Kasumi-1 (cell line): ENCODE results near the gene SSC5D.
A peak's percentile ranks its signal among the peaks of the same experiment; 100 is the strongest.
"Not testable (repeated sequence)": the region's sequence is repeated elsewhere in the genome, so short reads cannot be mapped to it uniquely, and the experiment has no call there.

Source experiments
- DNase-seq, 2 experiments: peaks; one replicate each; lab custom pipeline; 2025; lab: John Stamatoyannopoulos, UW

The SSC5D gene

GRCh38 chr19:55503502-55504251 is 15.4 kb downstream of the SSC5D start:
- peak; percentile 81 for DNase-seq

GRCh38 chr19:55504252-55504603 is 16.0 kb downstream of the SSC5D start:
- no peak for DNase-seq

- DNase-seq: no peak
These were observed 16.7 kb downstream of the SSC5D start for GRCh38 chr19:55504981-55505380.

- DNase-seq: no peak
These were observed 19.9 kb downstream of the SSC5D start for GRCh38 chr19:55508120-55508519.

- DNase-seq: peak; percentile 86 to 92
These were observed 28.8 kb downstream of the SSC5D start for GRCh38 chr19:55516878-55517620.

- DNase-seq: no peak
These were observed 31.4 kb downstream of the SSC5D start for GRCh38 chr19:55519451-55520311.

GRCh38 chr19:55520691-55521292 is 32.6 kb downstream of the SSC5D start:
- no peak for DNase-seq

GRCh38 chr19:55525289-55526101 is 37.3 kb downstream of the SSC5D start:
- no peak for DNase-seq

GRCh38 chr19:55526216-55527196 is 38.3 kb downstream of the SSC5D start:
- peak; percentile 75 to 87 for DNase-seq

- no peak for DNase-seq
These were observed 39.2 kb downstream of the SSC5D start for GRCh38 chr19:55527197-55528029.

GRCh38 chr19:55528030-55528803 is 40.0 kb downstream of the SSC5D start:
- no peak for DNase-seq

GRCh38 chr19:55529636-55530234 is 41.5 kb downstream of the SSC5D start:
- DNase-seq: peak; percentile 24 to 45

- peak; percentile 17 to 34 for DNase-seq
These were observed 42.8 kb downstream of the SSC5D start for GRCh38 chr19:55530996-55531395.

- not testable (repeated sequence) for DNase-seq
These were observed 46.0 kb downstream of the SSC5D start for GRCh38 chr19:55534280-55534679.

GRCh38 chr19:55535173-55535964 is 47.1 kb downstream of the SSC5D start:
- peak in 1 of 2 experiments; percentile 16 for DNase-seq

GRCh38 chr19:55535965-55536350 is 47.7 kb downstream of the SSC5D start:
- no peak for DNase-seq

- DNase-seq: no peak
These were observed 48.1 kb downstream of the SSC5D start for GRCh38 chr19:55536366-55536765.
